ENCODE data around the gene FTSJ1. TPM values are rescaled to one million over a fixed set of nuclear protein-coding genes. Genes with fewer than 3 reads are reported as not detected.

Gene FTSJ1
- polyA plus RNA-seq, 3 donors = 36.6 to 44.3 (median 40.4) TPM

GRCh38 chrX:48489296-48489695 is 13.3 kb downstream of the FTSJ1 start:
- no peak for TF ChIP-seq CTCF (IDR thresholded peaks at IDR 0.05)
- WGBS (ENCODE audit: insufficient coverage) = 94% methylated on average over 3 of the region's 9 CpGs
- Mint-ChIP-seq H3K4me3 (no peak overlapping the region), H3K9me3 (peaks cover 0 to 3% (median 0%) of the 10 kb centered on the region in 7 donors), H3K36me3 (no peaks in the 10 kb centered on the region), H3K27ac (no peak overlapping the region), H3K27me3 (ENCODE audit: low read depth in 3 of 3) (peaks cover 0 to 7% (median 0%) of the 10 kb centered on the region in 3 donors), H3K4me1 (peaks cover 16% of the 10 kb centered on the region)
- Histone ChIP-seq H3K9ac (ENCODE audit: insufficient read depth, low read length, poor library complexity, severe bottlenecking) (no peak overlapping the region), H2AFZ (ENCODE audit: insufficient read depth, low read depth, low read length, poor library complexity, severe bottlenecking) (no peak overlapping the region), H3K4me1 (ENCODE audit: control insufficient read depth in 1 of 2, insufficient read depth in 2 of 2, low read length in 2 of 2) (peaks cover 10 to 12% of the 10 kb centered on the region in 2 donors), H4K20me1 (ENCODE audit: insufficient read depth, low read length) (no peaks in the 10 kb centered on the region), H3K36me3 (replicated peaks in 1 of 2; ENCODE audit: control insufficient read depth in 1 of 2, insufficient read depth in 2 of 2, low read length in 2 of 2) (peaks cover 3 to 9% of the 10 kb centered on the region in 2 donors), H3K79me2 (ENCODE audit: insufficient read depth, low read length) (no peaks in the 10 kb centered on the region), H3K27me3 (ENCODE audit: control insufficient read depth in 2 of 2, insufficient read depth in 2 of 2, low read length in 2 of 2) (no peaks in the 10 kb centered on the region), H3K4me2 (replicated peaks; ENCODE audit: extremely low read depth, low read length, poor library complexity, severe bottlenecking) (no peak overlapping the region), H3K9me3 (replicated peaks in 1 of 2; ENCODE audit: control insufficient read depth in 1 of 2, insufficient read depth in 1 of 2, low read length in 2 of 2) (no peaks in the 10 kb centered on the region), H3K4me3 (replicated peaks in 1 of 3; ENCODE audit: low read depth in 2 of 3, low read length in 3 of 3) (no peak overlapping the region), H3K27ac (ENCODE audit: low read depth in 1 of 2, low read length in 2 of 2) (no peak overlapping the region)
- intact Hi-C loops (cut with micrococcal nuclease) = loop anchor here in 1 of 2 donors (10.0 kb wide), 1 partner anchor 316 kb away; the partner anchor contains the start of gene HDAC6
- DNase-seq = no peak

GRCh38 chrX:48489892-48490291 is 13.9 kb downstream of the FTSJ1 start:
- Histone ChIP-seq H3K4me2 (replicated peaks; ENCODE audit: extremely low read depth, low read length, poor library complexity, severe bottlenecking) (no peak overlapping the region), H3K79me2 (ENCODE audit: insufficient read depth, low read length) (no peaks in the 10 kb centered on the region), H3K27me3 (ENCODE audit: control insufficient read depth in 2 of 2, insufficient read depth in 2 of 2, low read length in 2 of 2) (no peaks in the 10 kb centered on the region), H4K20me1 (ENCODE audit: insufficient read depth, low read length) (no peaks in the 10 kb centered on the region), H3K27ac (ENCODE audit: low read depth in 1 of 2, low read length in 2 of 2) (no peak overlapping the region), H3K9ac (ENCODE audit: insufficient read depth, low read length, poor library complexity, severe bottlenecking) (no peak overlapping the region), H3K36me3 (replicated peaks in 1 of 2; ENCODE audit: control insufficient read depth in 1 of 2, insufficient read depth in 2 of 2, low read length in 2 of 2) (peaks cover 3 to 9% of the 10 kb centered on the region in 2 donors), H3K4me1 (ENCODE audit: control insufficient read depth in 1 of 2, insufficient read depth in 2 of 2, low read length in 2 of 2) (peaks cover 10 to 12% of the 10 kb centered on the region in 2 donors), H3K4me3 (replicated peaks in 1 of 3; ENCODE audit: low read depth in 2 of 3, low read length in 3 of 3) (no peak overlapping the region), H3K9me3 (replicated peaks in 1 of 2; ENCODE audit: control insufficient read depth in 1 of 2, insufficient read depth in 1 of 2, low read length in 2 of 2) (no peaks in the 10 kb centered on the region), H2AFZ (ENCODE audit: insufficient read depth, low read depth, low read length, poor library complexity, severe bottlenecking) (no peak overlapping the region)
- DNase-seq = no peak
- WGBS (ENCODE audit: insufficient coverage) = no CpG with 5 or more reads among the region's 2 CpGs
- no peaks in the 10 kb centered on the region for H3K36me3 Mint-ChIP-seq
- no peak overlapping the region for H3K4me3 Mint-ChIP-seq
- peaks cover 0 to 3% (median 0%) of the 10 kb centered on the region in 7 donors for H3K9me3 Mint-ChIP-seq
- peaks cover 16% of the 10 kb centered on the region for H3K4me1 Mint-ChIP-seq
- H3K27me3 Mint-ChIP-seq (ENCODE audit: low read depth in 3 of 3) = peaks cover 0 to 5% (median 0%) of the 10 kb centered on the region in 3 donors
- intact Hi-C loops (cut with micrococcal nuclease) = loop anchor here in 1 of 2 donors (10.0 kb wide), 1 partner anchor 315 kb away; the partner anchor contains the start of gene HDAC6
- TF ChIP-seq CTCF (IDR thresholded peaks at IDR 0.05) = no peak
- no peak overlapping the region for H3K27ac Mint-ChIP-seq

Measured in CD14-positive monocyte (primary cell).